GM23338 (cell line): ENCODE measurements around the gene A2ML1. TPM values are rescaled to one million over a fixed set of nuclear protein-coding genes. Genes with fewer than 3 reads are reported as not detected.

ENCODE experiments used
- ATAC-seq: fragments of 200-7000 bp; cut with Tn5 transposase; 3 replicates; pipeline ENCODE4 v1.9.1; 2020
- DNase-seq: peaks from one replicate; pipeline ENCODE4 v3.0.0-alpha.2; 2015; ENCODE audit warnings: low spot score
- H2AFZ ChIP-seq: fragments of 200-600 bp; sonication (generic); 2 replicates; pipeline ENCODE4 v1.8.0; 2016; ENCODE audit warnings: antibody characterized with exemption, mild to moderate bottlenecking, moderate library complexity
- H3F3A ChIP-seq: fragments of 200-600 bp; sonication (generic); replicated peaks from 2 replicates; pipeline ENCODE4 v1.8.0; 2017; ENCODE audit warnings: antibody characterized with exemption, mixed run types, low read depth
- H3K27ac ChIP-seq: fragments of 200-600 bp; sonication (generic); 2 replicates; pipeline ENCODE4 v1.6.1; 2016; ENCODE audit warnings: low read depth
- H3K27me3 ChIP-seq: fragments of 200-600 bp; sonication (generic); 2 replicates; pipeline ENCODE4 v1.8.0; 2016; ENCODE audit warnings: mild to moderate bottlenecking, mixed run types, moderate library complexity; ENCODE audit not compliant: insufficient read depth
- H3K36me3 ChIP-seq: fragments of 200-600 bp; sonication (generic); 2 replicates; pipeline ENCODE4 v1.8.0; 2016; ENCODE audit warnings: mild to moderate bottlenecking; ENCODE audit not compliant: insufficient read depth
- H3K4me1 ChIP-seq: fragments of 200-600 bp; sonication (generic); 2 replicates; pipeline ENCODE4 v1.8.0; 2016; ENCODE audit warnings: mild to moderate bottlenecking, moderate library complexity; ENCODE audit not compliant: insufficient read depth
- H3K4me2 ChIP-seq: fragments of 200-600 bp; sonication (generic); 2 replicates; pipeline ENCODE4 v1.7.1; 2017; ENCODE audit warnings: mixed run types
- H3K4me3 ChIP-seq: fragments of 200-600 bp; sonication (generic); 2 replicates; pipeline ENCODE4 v1.6.1; 2016; ENCODE audit warnings: mixed run types
- H3K79me2 ChIP-seq: fragments of 200-600 bp; sonication (generic); replicated peaks from 2 replicates; pipeline ENCODE4 v1.8.0; 2017; ENCODE audit warnings: mild to moderate bottlenecking; ENCODE audit not compliant: insufficient read depth
- H3K9me2 ChIP-seq: fragments of 200-600 bp; sonication (generic); 2 replicates; pipeline ENCODE4 v1.8.0; 2017; ENCODE audit not compliant: insufficient read depth
- H4K20me1 ChIP-seq: fragments of 200-600 bp; sonication (generic); replicated peaks from 2 replicates; pipeline ENCODE4 v1.8.0; 2017; ENCODE audit warnings: mild to moderate bottlenecking; ENCODE audit not compliant: insufficient read depth
- H3K27ac Mint-ChIP-seq: 2 replicates; pipeline ENCODE4 v1.8.0; 2020; ENCODE audit warnings: inconsistent platforms, mild to moderate bottlenecking, moderate library complexity, mixed read lengths
- H3K27me3 Mint-ChIP-seq: 3 replicates; pipeline ENCODE4 v1.8.0; 2022; ENCODE audit warnings: low read depth, mild to moderate bottlenecking, moderate library complexity, mixed read lengths, inconsistent platforms; ENCODE audit not compliant: insufficient read depth, poor library complexity
- H3K36me3 Mint-ChIP-seq: 3 replicates; pipeline ENCODE4 v1.8.0; 2021; ENCODE audit warnings: low read depth, mild to moderate bottlenecking, inconsistent platforms, moderate library complexity, mixed read lengths
- H3K4me1 Mint-ChIP-seq: 3 replicates; pipeline ENCODE4 v1.8.0; 2020; ENCODE audit warnings: mild to moderate bottlenecking, inconsistent platforms, mixed read lengths
- H3K4me3 Mint-ChIP-seq: 3 replicates; pipeline ENCODE4 v1.8.0; 2021; ENCODE audit warnings: moderate library complexity, mild to moderate bottlenecking, inconsistent platforms, mixed read lengths
- H3K9me3 Mint-ChIP-seq: 3 replicates; pipeline ENCODE4 v1.8.0; 2020; ENCODE audit warnings: moderate library complexity, mild to moderate bottlenecking, inconsistent platforms, mixed read lengths
- CREB1 ChIP-seq: fragments of 250-450 bp; sonication (Bioruptor Pico); IDR thresholded peaks from 2 replicates; pipeline ENCODE4 v1.5.0; 2020; ENCODE audit warnings: low read depth, mild to moderate bottlenecking, moderate library complexity
- EZH2 ChIP-seq: fragments of 200-600 bp; sonication (generic); IDR thresholded peaks from one replicate; pipeline ENCODE4 v1.8.0; 2017; ENCODE audit warnings: antibody characterized with exemption, mild to moderate bottlenecking, low read depth; ENCODE audit not compliant: unreplicated experiment
- NANOG ChIP-seq: IDR thresholded peaks from 2 replicates; pipeline ENCODE4 v1.6.1; 2016; ENCODE audit warnings: antibody characterized with exemption, borderline replicate concordance
- STAT1 ChIP-seq: IDR thresholded peaks from one replicate; pipeline ENCODE4 v1.6.1; 2016; ENCODE audit warnings: antibody characterized with exemption; ENCODE audit not compliant: unreplicated experiment
- ZNF331 ChIP-seq: fragments of 250-450 bp; sonication (Bioruptor Pico); IDR thresholded peaks from 2 replicates; pipeline ENCODE4 v1.5.0; 2020; ENCODE audit warnings: low read depth, mild to moderate bottlenecking, moderate library complexity
- polyA plus RNA-seq: library from polyadenylated mRNA; unstranded; fragments of >200 nt; fragmentation: Nextera tagmentation; extraction: Ambion mirVana; gene quantifications from 2 replicates; pipeline ENCODE4 v1.2.1, GENCODE V29; 2016
- total RNA-seq: library from RNA; depleted of rRNA; stranded (reverse); fragments of >200 nt; shearing (Covaris generic); gene quantifications from 2 replicates; pipeline ENCODE4 v1.2.3, GENCODE V29; 2014
- TF ChIP-seq, protein P1 (sequence below): IDR thresholded peaks from 2 replicates; pipeline ENCODE4 v1.6.1; 2016; ENCODE audit warnings: antibody characterized with exemption
- TF ChIP-seq, protein P2 (sequence below), 2 experiments: fragments of 200-600 bp in 1 of 2; sonication (generic) in 1 of 2; conservative IDR thresholded peaks; 2 replicates each; pipeline versions ENCODE4 v1.5.1 to v1.6.1; 2016 to 2017; ENCODE audit warnings: antibody characterized with exemption in 2 of 2, low read depth in 2 of 2, mild to moderate bottlenecking in 2 of 2, moderate library complexity in 1 of 2
- TF ChIP-seq, protein P3 (sequence below): IDR thresholded peaks from one replicate; pipeline ENCODE4 v1.6.1; 2018; ENCODE audit warnings: antibody characterized with exemption; ENCODE audit not compliant: unreplicated experiment

Gene A2ML1
- total and polyA plus RNA-seq, 2 experiments from 2014 or later, result 3.8 to 6.0 TPM

DNA sequence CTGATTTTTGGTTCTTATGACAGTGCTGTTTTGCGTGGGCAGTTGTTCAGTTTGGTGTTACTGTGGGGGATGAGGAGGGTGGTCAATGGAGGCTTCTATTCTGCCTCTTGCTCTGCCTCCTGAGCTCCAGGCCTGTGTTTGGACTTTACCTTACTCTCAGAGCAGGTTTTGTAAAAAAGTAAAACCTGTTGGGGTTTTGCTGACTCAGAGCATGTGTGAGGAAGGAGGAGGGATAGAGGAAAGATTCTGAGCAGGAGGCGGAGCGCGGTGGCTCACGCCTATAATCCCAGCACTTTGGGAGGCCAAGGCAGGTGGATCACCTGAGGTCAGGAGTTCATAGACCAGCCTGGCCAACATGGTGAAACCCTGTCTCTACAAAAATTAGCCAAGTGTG, 6.7 kb downstream of the A2ML1 start (continued):
- TF ChIP-seq, protein P1, sequence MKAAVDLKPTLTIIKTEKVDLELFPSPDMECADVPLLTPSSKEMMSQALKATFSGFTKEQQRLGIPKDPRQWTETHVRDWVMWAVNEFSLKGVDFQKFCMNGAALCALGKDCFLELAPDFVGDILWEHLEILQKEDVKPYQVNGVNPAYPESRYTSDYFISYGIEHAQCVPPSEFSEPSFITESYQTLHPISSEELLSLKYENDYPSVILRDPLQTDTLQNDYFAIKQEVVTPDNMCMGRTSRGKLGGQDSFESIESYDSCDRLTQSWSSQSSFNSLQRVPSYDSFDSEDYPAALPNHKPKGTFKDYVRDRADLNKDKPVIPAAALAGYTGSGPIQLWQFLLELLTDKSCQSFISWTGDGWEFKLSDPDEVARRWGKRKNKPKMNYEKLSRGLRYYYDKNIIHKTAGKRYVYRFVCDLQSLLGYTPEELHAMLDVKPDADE, result no peak
- no peak for TF ChIP-seq STAT1
- TF ChIP-seq, protein P2, sequence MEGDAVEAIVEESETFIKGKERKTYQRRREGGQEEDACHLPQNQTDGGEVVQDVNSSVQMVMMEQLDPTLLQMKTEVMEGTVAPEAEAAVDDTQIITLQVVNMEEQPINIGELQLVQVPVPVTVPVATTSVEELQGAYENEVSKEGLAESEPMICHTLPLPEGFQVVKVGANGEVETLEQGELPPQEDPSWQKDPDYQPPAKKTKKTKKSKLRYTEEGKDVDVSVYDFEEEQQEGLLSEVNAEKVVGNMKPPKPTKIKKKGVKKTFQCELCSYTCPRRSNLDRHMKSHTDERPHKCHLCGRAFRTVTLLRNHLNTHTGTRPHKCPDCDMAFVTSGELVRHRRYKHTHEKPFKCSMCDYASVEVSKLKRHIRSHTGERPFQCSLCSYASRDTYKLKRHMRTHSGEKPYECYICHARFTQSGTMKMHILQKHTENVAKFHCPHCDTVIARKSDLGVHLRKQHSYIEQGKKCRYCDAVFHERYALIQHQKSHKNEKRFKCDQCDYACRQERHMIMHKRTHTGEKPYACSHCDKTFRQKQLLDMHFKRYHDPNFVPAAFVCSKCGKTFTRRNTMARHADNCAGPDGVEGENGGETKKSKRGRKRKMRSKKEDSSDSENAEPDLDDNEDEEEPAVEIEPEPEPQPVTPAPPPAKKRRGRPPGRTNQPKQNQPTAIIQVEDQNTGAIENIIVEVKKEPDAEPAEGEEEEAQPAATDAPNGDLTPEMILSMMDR (conservative IDR thresholded peaks at IDR 0.05; ENCODE audit: low read depth in 2 of 2), result no peak

DNA sequence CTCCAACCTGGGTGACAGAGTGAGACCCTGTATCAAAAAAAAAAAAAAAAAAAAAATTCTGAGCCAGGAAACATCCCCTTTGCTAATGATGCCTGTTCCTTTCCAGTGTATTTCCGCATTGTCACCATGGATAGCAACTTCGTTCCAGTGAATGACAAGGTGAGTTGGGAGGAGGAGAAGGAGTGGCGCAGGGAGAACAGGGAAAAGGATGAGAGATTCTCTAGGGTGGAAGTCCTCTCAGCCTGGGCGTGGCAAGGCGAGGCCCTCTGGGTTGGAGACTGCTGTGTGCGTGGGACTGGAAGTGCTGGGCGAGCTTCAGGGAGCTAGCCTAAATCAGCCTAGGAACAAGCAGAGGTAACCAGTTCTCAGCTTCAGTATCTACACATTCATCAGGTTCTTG, 7.2 kb downstream of the A2ML1 start:
- Histone ChIP-seq H3K4me1 (peaks cover 49% of the 10 kb centered on the region), H4K20me1 (no peaks in the 10 kb centered on the region), H3K27ac (no peak overlapping the region), H3K9me2 (no peaks in the 10 kb centered on the region), H2AFZ (no peak overlapping the region), H3F3A (0 out of 2 replicates have a peak, but pooled peaks cover 12% of the 10 kb centered on the region), H3K79me2 (0 out of 2 replicates have a peak, but pooled peaks cover 13% of the 10 kb centered on the region), H3K4me3 (no peak overlapping the region), H3K4me2 (no peak overlapping the region), H3K36me3 (no peaks in the 10 kb centered on the region), H3K27me3 (no peaks in the 10 kb centered on the region)
- H3K4me1 Mint-ChIP-seq, result peaks cover 51% of the 10 kb centered on the region
- peak overlapping the region; percentile 26; the same call in 1 of the 2 replicates for H3K27ac Mint-ChIP-seq
- DNase-seq, result no peak
- ATAC-seq, result no peak
- no peak for TF ChIP-seq CREB1 (CRISPR knock-in tag)
- TF ChIP-seq, protein P3, sequence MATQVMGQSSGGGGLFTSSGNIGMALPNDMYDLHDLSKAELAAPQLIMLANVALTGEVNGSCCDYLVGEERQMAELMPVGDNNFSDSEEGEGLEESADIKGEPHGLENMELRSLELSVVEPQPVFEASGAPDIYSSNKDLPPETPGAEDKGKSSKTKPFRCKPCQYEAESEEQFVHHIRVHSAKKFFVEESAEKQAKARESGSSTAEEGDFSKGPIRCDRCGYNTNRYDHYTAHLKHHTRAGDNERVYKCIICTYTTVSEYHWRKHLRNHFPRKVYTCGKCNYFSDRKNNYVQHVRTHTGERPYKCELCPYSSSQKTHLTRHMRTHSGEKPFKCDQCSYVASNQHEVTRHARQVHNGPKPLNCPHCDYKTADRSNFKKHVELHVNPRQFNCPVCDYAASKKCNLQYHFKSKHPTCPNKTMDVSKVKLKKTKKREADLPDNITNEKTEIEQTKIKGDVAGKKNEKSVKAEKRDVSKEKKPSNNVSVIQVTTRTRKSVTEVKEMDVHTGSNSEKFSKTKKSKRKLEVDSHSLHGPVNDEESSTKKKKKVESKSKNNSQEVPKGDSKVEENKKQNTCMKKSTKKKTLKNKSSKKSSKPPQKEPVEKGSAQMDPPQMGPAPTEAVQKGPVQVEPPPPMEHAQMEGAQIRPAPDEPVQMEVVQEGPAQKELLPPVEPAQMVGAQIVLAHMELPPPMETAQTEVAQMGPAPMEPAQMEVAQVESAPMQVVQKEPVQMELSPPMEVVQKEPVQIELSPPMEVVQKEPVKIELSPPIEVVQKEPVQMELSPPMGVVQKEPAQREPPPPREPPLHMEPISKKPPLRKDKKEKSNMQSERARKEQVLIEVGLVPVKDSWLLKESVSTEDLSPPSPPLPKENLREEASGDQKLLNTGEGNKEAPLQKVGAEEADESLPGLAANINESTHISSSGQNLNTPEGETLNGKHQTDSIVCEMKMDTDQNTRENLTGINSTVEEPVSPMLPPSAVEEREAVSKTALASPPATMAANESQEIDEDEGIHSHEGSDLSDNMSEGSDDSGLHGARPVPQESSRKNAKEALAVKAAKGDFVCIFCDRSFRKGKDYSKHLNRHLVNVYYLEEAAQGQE, result peak; percentile 55
- TF ChIP-seq, protein P2 (conservative IDR thresholded peaks at IDR 0.05; ENCODE audit: low read depth in 2 of 2), result no peak
- no peak for TF ChIP-seq EZH2
- no peak for TF ChIP-seq ZNF331 (CRISPR knock-in tag)
- TF ChIP-seq NANOG, result no peak
- peaks cover 19% of the 10 kb centered on the region for H3K9me3 Mint-ChIP-seq
- H3K27me3 Mint-ChIP-seq, result peaks cover 11% of the 10 kb centered on the region
- peaks cover 30% of the 10 kb centered on the region for H3K36me3 Mint-ChIP-seq
- H3K4me3 Mint-ChIP-seq, result no peak overlapping the region
